AG04450 (cell line): ENCODE data around the gene REEP3. TPM values are rescaled to one million over a fixed set of nuclear protein-coding genes. Genes with fewer than 3 reads are reported as not detected.

ENCODE experiments used
- CTCF ChIA-PET: fragments of 300-600, 350-600 bp; formaldehyde crosslinking; extraction: SDS; loops from one replicate; lab custom pipeline; 2022; ENCODE audit warnings: antibody characterized with exemption, inconsistent platforms; lab: Charles Lee
- POLR2A ChIA-PET: fragments of 350-600 bp; formaldehyde crosslinking; extraction: SDS; loops from one replicate; lab custom pipeline; 2021; ENCODE audit warnings: antibody characterized with exemption, inconsistent platforms; lab: Yijun Ruan, JAX
- DNase-seq: peaks from one replicate; pipeline ENCODE4 v3.0.0-alpha.2; 2011; ENCODE audit warnings: low read depth, low spot score
- H3K27ac ChIP-seq: one replicate; pipeline ENCODE4 v1.5.1; 2012; ENCODE audit warnings: low read depth, low read length, control low read depth
- H3K27me3 ChIP-seq: one replicate; pipeline ENCODE4 v1.6.0; 2012; ENCODE audit warnings: low read length; ENCODE audit not compliant: control insufficient read depth, insufficient read depth
- H3K4me3 ChIP-seq: 2 replicates; pipeline ENCODE4 v1.5.1; 2011; ENCODE audit warnings: mild to moderate bottlenecking, low read depth, low read length, control low read depth
- H3K9me3 ChIP-seq: 2 replicates; pipeline ENCODE4 v1.5.1; 2012; ENCODE audit warnings: low read length; ENCODE audit not compliant: control insufficient read depth, insufficient read depth
- CTCF ChIP-seq: IDR thresholded peaks from 2 replicates; pipeline ENCODE4 v1.5.1; 2011; ENCODE audit warnings: low read depth, low read length, control low read depth, inconsistent platforms
- polyA minus RNA-seq: library from RNA; depleted of rRNA, polyadenylated mRNA; stranded (reverse); fragments of >200 nt; gene quantifications from 2 replicates; pipeline ENCODE4 v1.2.3, GENCODE V29; 2011; rRNA and poly(A)+ RNA removed
- polyA plus RNA-seq: library from polyadenylated mRNA; depleted of rRNA; stranded (reverse); fragments of >200 nt; gene quantifications from 2 replicates; pipeline ENCODE4 v1.2.3, GENCODE V29; 2011; rRNA removed

Gene REEP3, protein sequence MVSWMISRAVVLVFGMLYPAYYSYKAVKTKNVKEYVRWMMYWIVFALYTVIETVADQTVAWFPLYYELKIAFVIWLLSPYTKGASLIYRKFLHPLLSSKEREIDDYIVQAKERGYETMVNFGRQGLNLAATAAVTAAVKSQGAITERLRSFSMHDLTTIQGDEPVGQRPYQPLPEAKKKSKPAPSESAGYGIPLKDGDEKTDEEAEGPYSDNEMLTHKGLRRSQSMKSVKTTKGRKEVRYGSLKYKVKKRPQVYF
- polyA plus RNA-seq (26.6 and 36.5 TPM in 2 replicates), polyA minus RNA-seq (11.9 and 21.2 TPM in 2 replicates)

DNA sequence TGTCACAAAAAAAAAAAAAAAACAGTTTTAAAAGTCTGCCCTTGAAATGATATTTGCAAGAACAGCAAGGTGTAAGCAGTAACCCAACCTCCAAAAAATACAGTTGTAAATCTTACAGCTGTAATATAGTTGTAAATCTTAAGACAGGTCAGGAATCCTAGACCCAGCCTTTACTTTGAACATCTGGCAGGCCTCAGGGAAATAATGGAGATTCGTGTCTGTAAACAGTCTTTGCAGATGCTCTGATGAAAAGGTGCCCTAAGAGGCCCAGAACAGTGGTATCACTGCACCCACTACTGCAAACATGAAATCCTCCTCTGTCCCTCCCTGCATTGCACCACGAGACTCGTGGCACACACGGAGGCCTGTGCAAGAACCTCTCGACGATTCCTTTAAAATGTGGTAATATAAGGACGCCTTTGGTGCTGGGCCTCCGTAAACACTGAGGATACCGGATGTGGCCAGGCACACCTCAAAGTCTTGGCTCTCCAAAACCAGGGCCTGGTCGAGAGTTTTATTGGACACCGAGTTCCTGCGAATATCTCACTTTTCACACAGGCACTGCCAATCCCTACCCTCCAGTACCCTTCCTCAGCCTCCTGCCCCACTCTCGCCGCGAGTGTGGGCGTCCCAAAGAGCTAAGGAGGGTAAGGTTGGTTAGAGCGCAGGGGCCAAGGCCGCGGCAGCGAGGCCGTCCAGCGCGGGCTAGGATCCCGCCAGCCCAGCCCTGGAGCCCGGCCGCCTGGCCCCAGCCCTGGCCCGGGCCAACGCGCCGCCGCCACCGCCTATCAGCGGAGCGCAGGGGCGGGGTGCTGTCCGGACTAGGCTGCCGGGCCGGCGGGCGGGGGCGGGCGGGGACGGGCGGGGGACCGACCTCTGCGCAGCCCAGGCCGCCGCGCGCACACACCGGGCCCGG is at the start of gene REEP3:
Gene REEP3, plus strand, starts transcription at position 902 of the 916 bp plus-strand sequence. CDS start 145 bp downstream, outside the sequence.
- DNase-seq: no peak
- POLR2A ChIA-PET: interaction anchor here (0.6 to 1.3 kb wide), 5 partner anchors 15 to 253 kb away, joined by 3 to 6 read pairs (median 4); no protein-coding TSS in a partner anchor
- CTCF ChIA-PET: interaction anchor here (1.8 kb wide), 1 partner anchor 199 kb away, joined by 6 read pairs; no protein-coding TSS in a partner anchor

GRCh38 chr10:63474488-63474887 is 46.7 kb upstream of the REEP3 start:
- ChIA-PET POLR2A (no interaction called here), CTCF (no interaction called here)
- no peak for DNase-seq
- Histone ChIP-seq H3K27ac (no peak overlapping the region), H3K4me3 (no peak overlapping the region), H3K27me3 (no peaks in the 10 kb centered on the region), H3K9me3 (peaks cover 4% of the 10 kb centered on the region; the same call in 1 of the 2 replicates)
- no peak for TF ChIP-seq CTCF

More for the DNA sequence above, at the start of gene REEP3:
- H3K27ac ChIP-seq: peak within 1 kb of the TSS; percentile 95
- peaks cover 6% of the 10 kb centered on the region for H3K9me3 ChIP-seq
- peak within 1 kb of the TSS; percentile 84 for H3K4me3 ChIP-seq
- no peaks in the 10 kb centered on the region for H3K27me3 ChIP-seq
- no peak for TF ChIP-seq CTCF

DNA sequence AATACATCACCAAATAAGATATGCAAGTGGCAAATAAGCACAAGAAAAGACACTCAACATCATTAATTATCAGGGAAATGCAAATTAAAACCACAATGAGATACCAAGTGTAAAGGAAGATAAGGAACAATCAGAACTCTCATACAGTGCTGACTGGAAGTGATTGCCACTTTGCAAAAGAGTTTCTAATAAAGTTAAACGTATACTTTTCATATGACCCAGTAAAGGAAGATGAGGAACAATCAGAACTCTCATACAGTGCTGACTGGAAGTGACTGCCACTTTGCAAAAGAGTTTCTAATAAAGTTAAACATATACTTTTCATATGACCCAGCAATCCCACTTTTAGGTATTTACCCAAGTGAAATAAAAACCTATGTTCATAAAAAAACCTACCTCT is 43.3 kb upstream of the REEP3 start:
- Histone ChIP-seq H3K27ac (no peak overlapping the region), H3K9me3 (peaks cover 4% of the 10 kb centered on the region; the same call in 1 of the 2 replicates), H3K4me3 (no peak overlapping the region), H3K27me3 (no peaks in the 10 kb centered on the region)
- no peak for TF ChIP-seq CTCF
- DNase-seq: no peak
- CTCF ChIA-PET: interaction anchor here (0.7 to 1.7 kb wide), 2 partner anchors 24 to 311 kb away, joined by 4 read pairs; no protein-coding TSS in a partner anchor
- POLR2A ChIA-PET: no interaction called here

DNA sequence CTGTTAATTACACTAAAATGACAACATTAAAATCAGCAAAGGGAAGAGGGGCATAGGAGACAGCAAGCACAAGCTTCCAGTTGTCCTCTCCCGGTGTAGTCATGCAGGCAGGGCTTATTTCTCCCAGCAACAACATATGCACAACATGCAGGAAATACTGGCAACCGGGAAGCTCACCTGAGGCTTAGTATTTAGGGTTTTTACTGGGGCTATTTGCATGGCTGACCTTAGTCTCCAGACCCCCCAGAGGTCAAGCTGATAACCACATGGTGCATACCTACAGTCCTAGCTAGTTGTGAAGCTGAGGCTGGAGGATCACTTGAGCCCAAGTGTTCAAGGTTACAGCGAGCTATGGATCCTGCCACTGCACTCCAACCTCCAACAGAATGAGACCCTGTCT is 42.6 kb upstream of the REEP3 start:
- Histone ChIP-seq H3K27ac (no peak overlapping the region), H3K9me3 (peaks cover 4% of the 10 kb centered on the region; the same call in 1 of the 2 replicates), H3K4me3 (no peak overlapping the region), H3K27me3 (no peaks in the 10 kb centered on the region)
- POLR2A ChIA-PET: no interaction called here
- DNase-seq: no peak
- CTCF ChIA-PET: interaction anchor here (1.7 kb wide), 1 partner anchor 312 kb away, joined by 4 read pairs; no protein-coding TSS in a partner anchor
- TF ChIP-seq CTCF: no peak
